Loucy (cell line): ENCODE results near the gene INPP4A.

Experiments
- H2AFZ ChIP-seq: fragments of 200-600 bp; sonication (generic); 2 replicates; pipeline ENCODE4 v1.6.0; 2016; ENCODE audit warnings: antibody characterized with exemption, mild to moderate bottlenecking, low read length, moderate library complexity
- H3F3A ChIP-seq: fragments of 200-600 bp; 2 replicates; pipeline ENCODE4 v1.6.0; 2016; ENCODE audit warnings: antibody characterized with exemption, low read depth, mild to moderate bottlenecking
- H3K27me3 ChIP-seq: fragments of 200-600 bp; sonication (generic); 2 replicates; pipeline ENCODE4 v1.6.1; 2014; ENCODE audit warnings: low read length, mild to moderate bottlenecking; ENCODE audit not compliant: insufficient read depth, poor library complexity, severe bottlenecking
- H3K36me3 ChIP-seq: fragments of 200-600 bp; sonication (generic); 2 replicates; pipeline ENCODE4 v1.6.1; 2016; ENCODE audit warnings: low read length; ENCODE audit not compliant: insufficient read depth
- H3K4me1 ChIP-seq: fragments of 200-600 bp; sonication (generic); 2 replicates; pipeline ENCODE4 v1.5.1; 2014; ENCODE audit warnings: low read length, mild to moderate bottlenecking; ENCODE audit not compliant: insufficient read depth, poor library complexity, severe bottlenecking
- H3K4me2 ChIP-seq: fragments of 200-600 bp; sonication (generic); 2 replicates; pipeline ENCODE4 v1.6.0; 2014; ENCODE audit warnings: antibody characterized with exemption, low read length, low read depth, mild to moderate bottlenecking; ENCODE audit not compliant: poor library complexity, severe bottlenecking
- H3K4me3 ChIP-seq: fragments of 200-600 bp; sonication (generic); 2 replicates; pipeline ENCODE4 v1.5.1; 2014; ENCODE audit warnings: low read length, mild to moderate bottlenecking, mixed read lengths; ENCODE audit not compliant: poor library complexity, severe bottlenecking
- H3K79me2 ChIP-seq: fragments of 200-600 bp; sonication (generic); 2 replicates; pipeline ENCODE4 v1.6.1; 2014; ENCODE audit warnings: low read length; ENCODE audit not compliant: insufficient read depth
- H3K9ac ChIP-seq: fragments of 200-600 bp; sonication (generic); 2 replicates; pipeline ENCODE4 v1.6.0; 2014; ENCODE audit warnings: mild to moderate bottlenecking, low read depth, low read length, moderate library complexity; ENCODE audit not compliant: poor library complexity, severe bottlenecking
- H3K9me2 ChIP-seq: fragments of 200-600 bp; sonication (generic); replicated peaks from 2 replicates; pipeline ENCODE4 v1.6.1; 2016; ENCODE audit warnings: low read depth, low read length, mixed read lengths
- H3K9me3 ChIP-seq: fragments of 200-600 bp; sonication (generic); 2 replicates; pipeline ENCODE4 v1.6.1; 2014; ENCODE audit warnings: mild to moderate bottlenecking, antibody characterized with exemption, low read length, low read depth; ENCODE audit not compliant: insufficient read depth
- H4K20me1 ChIP-seq: fragments of 200-600 bp; sonication (generic); 2 replicates; pipeline ENCODE4 v1.6.0; 2014; ENCODE audit warnings: antibody characterized with exemption, low read length, mild to moderate bottlenecking; ENCODE audit not compliant: insufficient read depth, poor library complexity, severe bottlenecking
- CTCF ChIP-seq: fragments of 200-600 bp; sonication (generic); conservative IDR thresholded peaks from 2 replicates; pipeline ENCODE4 v1.5.1; 2014; ENCODE audit warnings: mild to moderate bottlenecking, antibody characterized with exemption, low read length
- EZH2phosphoT487 ChIP-seq: fragments of 200-600 bp; IDR thresholded peaks from 2 replicates; pipeline ENCODE4 v1.6.1; 2018; ENCODE audit warnings: antibody characterized with exemption, mild to moderate bottlenecking, moderate library complexity, borderline replicate concordance

INPP4A gene

DNA sequence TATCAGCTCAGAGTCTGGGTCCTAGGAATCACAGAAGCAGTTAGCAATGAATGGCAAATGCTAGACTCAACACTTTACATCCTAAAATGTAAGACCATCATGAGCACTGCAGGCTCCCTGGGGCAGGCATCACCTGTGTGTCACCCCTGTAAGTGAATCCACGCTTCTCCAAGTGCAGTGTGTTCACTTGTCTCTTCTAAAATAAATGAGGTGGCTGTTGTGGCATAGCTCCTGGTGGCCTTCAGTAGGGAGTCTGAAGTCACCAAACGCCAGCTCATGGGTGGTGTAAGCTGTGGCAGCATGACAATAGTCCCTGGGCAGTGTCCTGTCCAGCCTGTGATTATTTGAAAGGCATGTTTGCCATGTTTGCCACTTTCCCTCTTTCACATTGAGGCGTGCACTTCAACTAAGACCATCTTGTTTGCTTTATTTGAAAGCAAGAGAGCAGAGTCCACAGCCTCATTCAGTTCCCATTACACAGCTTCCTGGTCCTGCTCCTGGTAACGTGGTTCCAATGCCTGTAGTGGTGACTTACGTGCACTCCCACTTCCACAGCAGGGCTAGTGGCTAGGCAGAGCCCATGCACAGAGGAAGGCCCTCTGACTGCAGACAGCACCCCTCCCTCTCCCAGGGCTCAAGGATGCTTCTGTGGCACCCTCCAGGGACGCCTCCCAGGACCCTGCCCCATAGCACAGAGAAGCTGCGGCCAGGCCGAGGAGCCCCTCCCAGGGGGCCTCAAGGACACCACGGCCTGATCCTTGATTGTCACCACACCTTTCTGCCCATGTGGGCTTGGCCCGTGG, 139.4 kb downstream of the INPP4A start:
- no peak for TF ChIP-seq EZH2phosphoT487
- TF ChIP-seq CTCF: no peak
- Histone ChIP-seq H3K27me3 (no peaks in the 10 kb centered on the region), H3K36me3 (peaks cover 28% of the 10 kb centered on the region; the same call in 1 of the 2 replicates)

DNA sequence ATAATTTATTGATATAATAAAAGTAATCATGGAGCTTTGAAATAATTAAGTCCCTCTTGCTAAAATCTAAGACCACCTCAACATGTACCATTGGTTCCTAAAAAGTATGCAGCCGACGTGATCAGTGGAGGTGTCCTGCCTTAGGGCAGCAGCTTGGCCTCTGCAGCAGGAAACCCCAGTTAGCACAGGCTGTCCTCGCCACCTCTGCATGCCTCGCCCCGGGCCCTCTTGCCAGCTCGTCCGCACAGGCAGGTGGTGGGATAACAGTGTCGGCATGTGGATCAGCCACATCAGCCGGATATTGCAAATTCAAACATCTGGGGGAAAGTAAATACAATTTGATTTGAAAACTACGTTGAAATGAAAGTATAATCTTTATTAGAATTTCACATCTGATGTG, 140.7 kb downstream of the INPP4A start:
- H3K9me2 ChIP-seq: no peaks in the 10 kb centered on the region
- no peaks in the 10 kb centered on the region for H3K79me2 ChIP-seq
- no peak for TF ChIP-seq EZH2phosphoT487
- no peak for TF ChIP-seq CTCF
- H3K9ac ChIP-seq: no peak overlapping the region
- no peak overlapping the region for H3K4me3 ChIP-seq
- H4K20me1 ChIP-seq: no peaks in the 10 kb centered on the region
- no peaks in the 10 kb centered on the region for H3F3A ChIP-seq
- H3K4me1 ChIP-seq: peaks cover 18% of the 10 kb centered on the region
- H2AFZ ChIP-seq: no peak overlapping the region
- H3K36me3 ChIP-seq: peaks cover 31% of the 10 kb centered on the region; the same call in 1 of the 2 replicates
- H3K9me3 ChIP-seq: no peaks in the 10 kb centered on the region
- no peaks in the 10 kb centered on the region for H3K27me3 ChIP-seq
- H3K4me2 ChIP-seq: no peak overlapping the region

More for the DNA sequence above, 139.4 kb downstream of the INPP4A start:
- H2AFZ ChIP-seq: no peak overlapping the region
- no peaks in the 10 kb centered on the region for H4K20me1 ChIP-seq
- no peak overlapping the region for H3K9ac ChIP-seq
- H3K4me1 ChIP-seq: peaks cover 10% of the 10 kb centered on the region
- H3K4me2 ChIP-seq: no peak overlapping the region
- H3K9me2 ChIP-seq: no peaks in the 10 kb centered on the region
- no peak overlapping the region for H3K4me3 ChIP-seq
- no peaks in the 10 kb centered on the region for H3K9me3 ChIP-seq
- no peaks in the 10 kb centered on the region for H3F3A ChIP-seq
- no peaks in the 10 kb centered on the region for H3K79me2 ChIP-seq

- no peak overlapping the region for H2AFZ ChIP-seq
- no peak overlapping the region for H3K4me3 ChIP-seq
- peaks cover 40% of the 10 kb centered on the region; the same call in 1 of the 2 replicates for H3K36me3 ChIP-seq
- TF ChIP-seq CTCF (no peak), EZH2phosphoT487 (no peak)
- H3K79me2 ChIP-seq: no peaks in the 10 kb centered on the region
- H3F3A ChIP-seq: no peaks in the 10 kb centered on the region
- no peak overlapping the region for H3K9ac ChIP-seq
- H3K9me2 ChIP-seq: no peaks in the 10 kb centered on the region
- H3K9me3 ChIP-seq: no peaks in the 10 kb centered on the region
- H3K4me2 ChIP-seq: no peak overlapping the region
- no peaks in the 10 kb centered on the region for H3K27me3 ChIP-seq
- H4K20me1 ChIP-seq: no peaks in the 10 kb centered on the region
- H3K4me1 ChIP-seq: peaks cover 24% of the 10 kb centered on the region
These were observed 142.0 kb downstream of the INPP4A start for GRCh38 chr2:98586551-98587140.
